ENCODE results near the gene SH3TC1. TPM values are rescaled to one million over a fixed set of nuclear protein-coding genes. Genes with fewer than 3 reads are reported as not detected.

SH3TC1 gene
- total and polyA plus RNA-seq, 2 of the 8 experiments (the other 6 are each of a cell fraction or from before 2014, with no cell fraction given) = 0.15 TPM; not detected in 1

DNA sequence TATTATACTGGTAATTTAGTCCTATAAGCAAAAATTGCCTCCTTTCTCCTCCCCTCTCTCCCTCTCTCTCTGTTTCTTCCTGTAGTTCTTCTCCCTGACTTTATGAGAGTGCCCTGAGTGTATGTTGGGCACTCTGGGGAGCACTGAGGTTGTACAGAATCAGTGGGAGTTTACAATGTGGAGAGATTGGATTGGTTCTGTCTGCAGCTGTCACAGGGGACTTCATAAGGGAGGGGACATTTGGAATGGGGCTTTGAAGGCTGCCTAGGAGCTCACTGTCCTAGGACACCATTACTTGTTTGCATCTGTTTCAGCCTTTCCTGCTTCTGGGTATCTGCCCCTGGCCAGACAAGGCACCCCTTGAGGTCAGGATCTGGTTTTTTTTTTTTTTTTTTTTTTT is 22.9 kb downstream of the SH3TC1 start:
- Histone ChIP-seq H4K5ac (ENCODE audit: insufficient read length, low read depth, low read length) (no peak overlapping the region), H3K4me1 (replicated peaks in 1 of 4; ENCODE audit: control insufficient read depth in 3 of 4, insufficient read depth in 4 of 4, low read length in 3 of 4) (peaks cover 4 to 16% (median 10%) of the 10 kb centered on the region in 4 experiments), H2AFZ (ENCODE audit: low read length) (no peak overlapping the region), H3K79me2 (ENCODE audit: control insufficient read depth in 1 of 2, insufficient read depth in 2 of 2, low read length in 2 of 2) (no peaks in the 10 kb centered on the region), H2BK20ac (ENCODE audit: low read length) (no peak overlapping the region), H2BK120ac (replicated peaks; ENCODE audit: low read depth, low read length) (no peak overlapping the region), H2BK15ac (ENCODE audit: low read length) (no peak overlapping the region), H3K23ac (ENCODE audit: insufficient read length) (no peak overlapping the region), H3K56ac (replicated peaks; ENCODE audit: insufficient read length, low read depth, low read length) (no peak overlapping the region), H3K14ac (ENCODE audit: insufficient read length) (no peak overlapping the region), H2AK5ac (ENCODE audit: low read depth, low read length) (no peak overlapping the region), H3K4me3 (ENCODE audit: extremely low read depth in 1 of 4, insufficient read depth in 2 of 4, low read depth in 3 of 4, low read length in 4 of 4) (no peak overlapping the region), H4K8ac (ENCODE audit: extremely low read depth, insufficient read depth, low read length) (no peak overlapping the region), H3K9me3 (ENCODE audit: insufficient read depth in 2 of 2, low read depth in 1 of 2, low read length in 1 of 2) (no peaks in the 10 kb centered on the region), H3K4ac (replicated peaks; ENCODE audit: insufficient read length, low read depth, low read length) (no peak overlapping the region), H4K20me1 (replicated peaks in 1 of 2; ENCODE audit: control insufficient read depth in 1 of 2, insufficient read depth in 2 of 2, low read length in 2 of 2) (no peaks in the 10 kb centered on the region), H2BK12ac (ENCODE audit: low read depth, low read length) (no peak overlapping the region), H3K79me1 (ENCODE audit: low read depth, low read length) (no peaks in the 10 kb centered on the region), H3K27ac (ENCODE audit: low read depth, low read length) (no peak overlapping the region), H2BK5ac (ENCODE audit: low read depth, low read length) (no peak overlapping the region), H3K9ac (replicated peaks in 1 of 4; ENCODE audit: extremely low read depth in 1 of 4, low read depth in 3 of 4, low read length in 3 of 4) (no peak overlapping the region), H3K27me3 (replicated peaks in 1 of 4; ENCODE audit: control insufficient read depth in 3 of 4, extremely low read depth in 1 of 4, insufficient read depth in 3 of 4, low read length in 3 of 4) (no peaks in the 10 kb centered on the region; a peak in 1 of 7 replicates), H4K91ac (replicated peaks; ENCODE audit: insufficient read length, low read length) (no peak overlapping the region), H3K4me2 (ENCODE audit: insufficient read depth in 1 of 2, low read depth in 2 of 2, low read length in 2 of 2) (no peak overlapping the region), H3K36me3 (ENCODE audit: control insufficient read depth in 2 of 4, insufficient read depth in 4 of 4, low read length in 3 of 4) (no peaks in the 10 kb centered on the region), H3K18ac (ENCODE audit: extremely low read depth, low read length) (no peak overlapping the region), H3K23me2 (ENCODE audit: low read depth, low read length) (no peaks in the 10 kb centered on the region; the same call in 1 of the 2 replicates)
- DNase-seq (ENCODE audit: low read depth in 1 of 2, low spot score in 2 of 2) = no peak
- TF ChIP-seq CREB1 (IDR thresholded peaks at IDR 0.05) = no peak
- TF ChIP-seq CTBP2 (IDR thresholded peaks at IDR 0.05; ENCODE audit: borderline replicate concordance, insufficient read depth, insufficient read length, low read length) = no peak
- no peak for TF ChIP-seq SIRT6 (IDR thresholded peaks at IDR 0.05; ENCODE audit: low read length)
- TF ChIP-seq FOSL1 (IDR thresholded peaks at IDR 0.05; ENCODE audit: insufficient read depth, low read depth, low read length) = no peak
- TF ChIP-seq SP4 (IDR thresholded peaks at IDR 0.05; ENCODE audit: low read length) = no peak
- TF ChIP-seq SAP30 (IDR thresholded peaks at IDR 0.05; ENCODE audit: insufficient read depth, insufficient replicate concordance, low read length) = no peak
- TF ChIP-seq E2F6 (IDR thresholded peaks at IDR 0.05) = no peak
- no peak for TF ChIP-seq EP300 (IDR thresholded peaks at IDR 0.05; ENCODE audit: borderline replicate concordance in 1 of 2, low read depth in 2 of 2, low read length in 2 of 2)
- no peak for TF ChIP-seq NRF1 (IDR thresholded peaks at IDR 0.05; ENCODE audit: low read depth, low read length)
- no peak for TF ChIP-seq RBBP5 (IDR thresholded peaks at IDR 0.05; ENCODE audit: borderline replicate concordance, low read depth, low read length)
- no peak for TF ChIP-seq BRCA1 (IDR thresholded peaks at IDR 0.05; ENCODE audit: low read depth, low read length)
- no peak for TF ChIP-seq ZNF274 (IDR thresholded peaks at IDR 0.05; ENCODE audit: borderline replicate concordance, extremely low read depth, low read length)
- TF ChIP-seq TAF1 (IDR thresholded peaks at IDR 0.05; ENCODE audit: low read depth, low read length) = no peak
- POLR2A ChIA-PET (ENCODE audit: partially characterized antibody) = interaction anchor here (1.4 kb wide), 1 partner anchor 10 kb away, joined by 4 read pairs; no protein-coding TSS in a partner anchor
- no peak for FAIRE-seq
- CTCF ChIA-PET (ENCODE audit: partially characterized antibody) = interaction anchor here (1.0 to 1.3 kb wide), 4 partner anchors 9 to 45 kb away, joined by 3 to 7 read pairs (median 4); no protein-coding TSS in a partner anchor
